ENCODE data around the gene FAM222B.

The FAM222B gene

DNA sequence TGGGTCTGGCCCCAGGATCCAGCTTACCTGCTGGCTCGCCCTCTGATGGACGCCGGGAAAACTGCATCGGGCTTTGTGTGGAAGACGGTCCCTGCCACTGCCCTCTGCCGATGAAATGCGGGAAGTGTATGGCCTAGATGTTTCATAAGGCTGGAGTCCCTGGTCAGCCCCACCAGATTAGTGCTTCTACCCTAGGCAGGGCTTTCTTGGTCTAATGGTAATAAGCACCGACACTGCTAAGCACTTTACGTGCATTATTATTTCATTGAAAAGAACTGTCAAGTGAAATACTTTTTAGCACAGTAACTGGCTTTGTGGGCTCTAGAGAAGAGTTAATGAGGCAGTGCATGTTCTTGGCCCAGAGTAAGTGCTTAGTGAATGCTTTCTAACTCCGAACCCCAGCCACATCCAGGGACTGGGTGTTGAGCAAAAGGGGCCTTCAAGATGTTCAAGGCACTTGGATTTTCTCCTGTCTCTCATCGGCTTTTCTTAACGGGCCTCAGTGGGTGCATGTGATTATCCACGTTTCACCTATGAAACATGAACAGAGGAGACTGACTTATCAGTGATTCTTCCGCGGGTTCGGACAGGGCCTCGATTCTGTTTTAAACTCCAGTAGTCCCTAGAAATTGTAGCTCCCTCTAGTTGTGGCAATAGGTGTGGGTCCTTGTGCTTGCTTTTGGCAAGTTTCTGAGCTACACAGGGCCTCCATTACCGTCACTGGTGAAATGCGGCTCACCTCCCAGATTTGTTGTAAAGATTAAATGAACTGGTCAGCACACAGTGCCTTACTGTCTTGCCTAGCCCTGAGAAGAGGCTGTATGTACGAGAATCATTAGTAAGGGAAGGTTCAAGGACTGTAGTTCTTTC is 92.2 kb downstream of the FAM222B start:
- H3K36me3 ChIP-seq, result peaks cover 0 to 26% (median 23%) of the 10 kb centered on the region in 3 donors
- TF ChIP-seq, protein P1, sequence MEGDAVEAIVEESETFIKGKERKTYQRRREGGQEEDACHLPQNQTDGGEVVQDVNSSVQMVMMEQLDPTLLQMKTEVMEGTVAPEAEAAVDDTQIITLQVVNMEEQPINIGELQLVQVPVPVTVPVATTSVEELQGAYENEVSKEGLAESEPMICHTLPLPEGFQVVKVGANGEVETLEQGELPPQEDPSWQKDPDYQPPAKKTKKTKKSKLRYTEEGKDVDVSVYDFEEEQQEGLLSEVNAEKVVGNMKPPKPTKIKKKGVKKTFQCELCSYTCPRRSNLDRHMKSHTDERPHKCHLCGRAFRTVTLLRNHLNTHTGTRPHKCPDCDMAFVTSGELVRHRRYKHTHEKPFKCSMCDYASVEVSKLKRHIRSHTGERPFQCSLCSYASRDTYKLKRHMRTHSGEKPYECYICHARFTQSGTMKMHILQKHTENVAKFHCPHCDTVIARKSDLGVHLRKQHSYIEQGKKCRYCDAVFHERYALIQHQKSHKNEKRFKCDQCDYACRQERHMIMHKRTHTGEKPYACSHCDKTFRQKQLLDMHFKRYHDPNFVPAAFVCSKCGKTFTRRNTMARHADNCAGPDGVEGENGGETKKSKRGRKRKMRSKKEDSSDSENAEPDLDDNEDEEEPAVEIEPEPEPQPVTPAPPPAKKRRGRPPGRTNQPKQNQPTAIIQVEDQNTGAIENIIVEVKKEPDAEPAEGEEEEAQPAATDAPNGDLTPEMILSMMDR (IDR thresholded peaks at IDR 0.05), result peak; percentile 100
- H3K9me3 ChIP-seq, result no peaks in the 10 kb centered on the region
- no peak overlapping the region for H3K4me3 ChIP-seq
- peaks cover 0 to 47% (median 24%) of the 10 kb centered on the region in 4 donors for H3K4me1 ChIP-seq
- intact Hi-C loops (cut with DNase I; ENCODE audit: low total_unique reads), result no loop called here
- H3K27me3 ChIP-seq, result no peaks in the 10 kb centered on the region
- H3K27ac ChIP-seq, result no peak overlapping the region
- DNase-seq, result peak; percentile 95

DNA sequence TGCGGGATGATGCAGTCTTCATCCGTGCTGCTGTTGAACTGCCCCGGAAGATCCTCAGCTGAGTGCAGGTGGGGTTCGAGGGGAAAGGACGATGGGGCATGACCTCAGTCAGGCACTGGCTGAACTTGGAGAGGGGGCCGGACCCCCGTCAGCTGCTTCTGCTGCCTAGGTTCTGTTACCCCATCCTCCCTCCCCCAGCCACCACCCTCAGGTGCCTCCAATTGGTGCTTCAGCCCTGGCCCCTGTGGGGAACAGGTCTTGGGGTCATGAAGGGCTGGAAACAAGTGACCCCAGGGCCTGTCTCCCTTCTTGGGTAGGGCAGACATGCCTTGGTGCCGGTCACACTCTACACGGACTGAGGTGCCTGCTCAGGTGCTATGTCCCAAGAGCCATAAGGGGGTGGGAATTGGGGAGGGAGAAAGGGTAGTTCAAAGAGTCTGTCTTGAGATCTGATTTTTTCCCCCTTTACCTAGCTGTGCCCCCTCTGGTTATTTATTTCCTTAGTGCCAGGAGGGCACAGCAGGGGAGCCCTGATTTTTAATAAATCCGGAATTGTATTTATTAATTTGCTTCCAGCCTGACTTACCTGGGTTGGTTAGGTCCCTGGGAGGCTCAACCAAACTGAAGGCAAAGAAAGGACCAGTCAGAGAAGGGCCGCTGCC is 92.9 kb downstream of the FAM222B start:
- H3K9me3 ChIP-seq, result no peaks in the 10 kb centered on the region
- H3K4me1 ChIP-seq, result peaks cover 0 to 55% (median 31%) of the 10 kb centered on the region in 4 donors
- H3K36me3 ChIP-seq, result peaks cover 0 to 26% (median 23%) of the 10 kb centered on the region in 3 donors
- H3K4me3 ChIP-seq, result no peak overlapping the region
- peak overlapping the region in 1 of 2 donors; percentile 14 for H3K27ac ChIP-seq
- intact Hi-C loops (cut with DNase I; ENCODE audit: low total_unique reads), result loop anchor here (10.0 kb wide), 1 partner anchor 55 kb away; no protein-coding TSS in a partner anchor
- TF ChIP-seq, protein P1 (IDR thresholded peaks at IDR 0.05), result no peak
- no peak for DNase-seq
- H3K27me3 ChIP-seq, result no peaks in the 10 kb centered on the region

DNA sequence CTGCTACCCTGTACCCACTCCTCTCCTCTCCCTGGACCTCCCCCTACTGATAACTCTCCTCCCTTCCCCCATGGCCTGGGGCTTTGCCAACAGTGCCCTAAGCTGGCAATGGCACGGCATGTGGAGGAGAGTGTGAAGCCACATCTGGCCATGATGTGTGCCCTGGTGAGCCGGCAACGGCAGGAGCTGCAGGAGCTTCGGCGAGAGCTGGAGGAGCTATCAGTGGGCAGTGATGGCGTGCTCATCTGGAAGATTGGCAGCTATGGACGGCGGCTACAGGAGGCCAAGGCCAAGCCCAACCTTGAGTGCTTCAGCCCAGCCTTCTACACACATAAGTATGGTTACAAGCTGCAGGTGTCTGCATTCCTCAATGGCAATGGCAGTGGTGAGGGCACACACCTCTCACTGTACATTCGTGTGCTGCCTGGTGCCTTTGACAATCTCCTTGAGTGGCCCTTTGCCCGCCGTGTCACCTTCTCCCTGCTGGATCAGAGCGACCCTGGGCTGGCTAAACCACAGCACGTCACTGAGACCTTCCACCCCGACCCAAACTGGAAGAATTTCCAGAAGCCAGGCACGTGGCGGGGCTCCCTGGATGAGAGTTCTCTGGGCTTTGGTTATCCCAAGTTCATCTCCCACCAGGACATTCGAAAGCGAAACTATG is 93.6 kb downstream of the FAM222B start:
- Histone ChIP-seq H3K9me3 (no peaks in the 10 kb centered on the region), H3K4me3 (no peak overlapping the region), H3K27me3 (no peaks in the 10 kb centered on the region), H3K27ac (peak overlapping the region in 1 of 2 donors; percentile 14), H3K36me3 (peaks cover 0 to 26% (median 23%) of the 10 kb centered on the region in 3 donors), H3K4me1 (peaks cover 0 to 62% (median 38%) of the 10 kb centered on the region in 4 donors)
- intact Hi-C loops (cut with DNase I; ENCODE audit: low total_unique reads), result loop anchor here (1.0 to 10.0 kb wide), 2 partner anchors 22 to 56 kb away; no protein-coding TSS in a partner anchor
- DNase-seq, result no peak
- TF ChIP-seq, protein P1 (IDR thresholded peaks at IDR 0.05), result no peak

DNA sequence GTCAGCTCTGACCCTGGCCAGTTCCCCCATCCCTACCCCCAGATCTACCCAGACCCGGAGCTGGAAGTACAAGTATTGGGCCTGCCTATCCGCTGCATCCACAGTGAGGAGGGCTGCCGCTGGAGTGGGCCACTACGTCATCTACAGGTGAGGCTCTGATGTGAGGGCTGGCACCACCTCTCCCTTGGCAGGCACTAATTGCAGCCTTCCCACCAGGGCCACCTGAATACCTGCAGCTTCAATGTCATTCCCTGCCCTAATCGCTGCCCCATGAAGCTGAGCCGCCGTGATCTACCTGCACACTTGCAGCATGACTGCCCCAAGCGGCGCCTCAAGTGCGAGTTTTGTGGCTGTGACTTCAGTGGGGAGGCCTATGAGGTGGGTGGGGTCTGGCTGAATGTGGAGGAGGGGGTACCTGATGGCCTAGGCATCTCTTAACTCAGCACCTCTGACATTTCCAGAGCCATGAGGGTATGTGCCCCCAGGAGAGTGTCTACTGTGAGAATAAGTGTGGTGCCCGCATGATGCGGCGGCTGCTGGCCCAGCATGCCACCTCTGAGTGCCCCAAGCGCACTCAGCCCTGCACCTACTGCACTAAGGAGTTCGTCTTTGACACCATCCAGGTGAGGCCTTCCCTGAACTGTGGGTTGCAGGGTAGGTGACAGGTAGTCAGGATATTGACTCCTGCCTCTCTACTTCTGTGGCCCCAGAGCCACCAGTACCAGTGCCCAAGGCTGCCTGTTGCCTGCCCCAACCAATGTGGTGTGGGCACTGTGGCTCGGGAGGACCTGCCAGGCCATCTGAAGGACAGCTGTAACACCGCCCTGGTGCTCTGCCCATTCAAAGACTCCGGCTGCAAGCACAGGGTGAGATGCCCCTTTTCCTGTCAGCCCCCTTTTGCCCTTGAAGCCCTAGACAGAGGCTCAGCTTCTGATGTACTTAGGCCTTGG is 94.5 kb downstream of the FAM222B start:
- H3K36me3 ChIP-seq, result peaks cover 0 to 26% (median 23%) of the 10 kb centered on the region in 3 donors
- intact Hi-C loops (cut with DNase I; ENCODE audit: low total_unique reads), result loop anchor here (1.0 to 10.0 kb wide), 2 partner anchors 21 to 57 kb away; no protein-coding TSS in a partner anchor
- TF ChIP-seq, protein P1 (IDR thresholded peaks at IDR 0.05), result no peak

More for the DNA sequence above, 94.5 kb downstream of the FAM222B start:
- Histone ChIP-seq H3K4me3 (no peak overlapping the region), H3K9me3 (no peaks in the 10 kb centered on the region), H3K27me3 (no peaks in the 10 kb centered on the region), H3K27ac (no peak overlapping the region), H3K4me1 (peaks cover 0 to 67% (median 41%) of the 10 kb centered on the region in 4 donors)
- DNase-seq, result no peak
